Body of pancreas (tissue), 4 donors: ENCODE measurements around the gene SH2D3C.

Experiments used
- CTCF ChIP-seq, 7 experiments: fragments of 450-650 bp in 4 of 7; fragments of 200-600 bp in 3 of 7; sonication (generic) in 3 of 7; IDR thresholded peaks; one replicate each; pipeline ENCODE4 v1.5.1; 2016 to 2019; ENCODE audit warnings: antibody characterized with exemption in 7 of 7
- POLR2A ChIP-seq, 3 donors: fragments of 450-650 bp; IDR thresholded peaks; one replicate each; pipeline ENCODE4 v1.6.1; 2016; ENCODE audit warnings: antibody characterized with exemption in 3 of 3, mild to moderate bottlenecking in 2 of 3

GRCh38 chr9:127770905-127771569 is 7.4 kb downstream of the SH2D3C start:
- TF ChIP-seq CTCF (IDR thresholded peaks at IDR 0.05): peak in 2 of 7 experiments; percentile 6 to 8
- peak in 2 of 3 donors; percentile 36 to 51 for TF ChIP-seq POLR2A (IDR thresholded peaks at IDR 0.05)
